GM12891 (cell line): Measurements from ENCODE around the gene STAT5B.

Source experiments
- PAX5 ChIP-seq: IDR thresholded peaks from 2 replicates; pipeline ENCODE4 v1.6.1; 2011; ENCODE audit warnings: low read length, moderate library complexity, mild to moderate bottlenecking; ENCODE audit not compliant: insufficient read depth, severe bottlenecking
- POLR2A ChIP-seq: IDR thresholded peaks from 2 replicates; pipeline ENCODE4 v1.6.1; 2011; ENCODE audit warnings: low read depth, low read length, control low read depth
- POLR2AphosphoS5 ChIP-seq: IDR thresholded peaks from 2 replicates; pipeline ENCODE4 v1.6.1; 2011; ENCODE audit warnings: low read depth, low read length, control low read depth
- SPI1 ChIP-seq: IDR thresholded peaks from 2 replicates; pipeline ENCODE4 v1.6.1; 2011; ENCODE audit warnings: low read depth, low read length, control low read depth
- TAF1 ChIP-seq: IDR thresholded peaks from 2 replicates; pipeline ENCODE4 v1.6.1; 2011; ENCODE audit warnings: low read depth, low read length, control low read depth

DNA sequence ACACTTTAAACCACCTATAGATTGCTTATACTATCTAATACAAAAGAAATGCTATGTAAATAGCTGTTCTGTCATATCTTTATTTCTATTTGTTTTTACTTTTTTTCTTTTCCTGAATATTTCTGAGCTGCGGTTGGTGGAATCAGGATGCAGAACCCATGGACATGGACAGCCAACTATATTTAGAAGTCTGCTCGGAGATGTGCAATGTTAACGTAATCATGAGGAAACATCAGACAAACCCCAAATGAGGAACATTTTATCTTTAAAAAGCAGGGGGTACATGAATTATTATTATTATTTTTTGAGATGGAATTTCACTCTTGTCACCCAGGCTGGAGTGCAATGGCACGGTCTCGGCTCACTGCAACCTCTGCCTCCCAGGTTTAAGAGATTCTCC lies 50.5 kb downstream of the STAT5B start:
- TF ChIP-seq POLR2A = no peak
- TF ChIP-seq SPI1 = no peak
- TF ChIP-seq POLR2AphosphoS5 = no peak
- TF ChIP-seq TAF1 = no peak
- TF ChIP-seq PAX5 = no peak
